Stimulated activated CD8-positive, alpha-beta memory T cell treated with anti-CD3 and anti-CD28 coated beads, Interleukin-4, amount 100 ng/mL, for 1 hour (primary cell): ENCODE measurements around the gene GXYLT2.
"Not testable (repeated sequence)": the region's sequence is repeated elsewhere in the genome, so short reads cannot be mapped to it uniquely, and the experiment has no call there.

Source experiments
- DNase-seq, 2 donors: peaks; one replicate each; pipeline ENCODE4 v3.0.0-alpha.2; 2020; ENCODE audit warnings: low read depth in 2 of 2, low spot score in 1 of 2

The GXYLT2 gene

DNA sequence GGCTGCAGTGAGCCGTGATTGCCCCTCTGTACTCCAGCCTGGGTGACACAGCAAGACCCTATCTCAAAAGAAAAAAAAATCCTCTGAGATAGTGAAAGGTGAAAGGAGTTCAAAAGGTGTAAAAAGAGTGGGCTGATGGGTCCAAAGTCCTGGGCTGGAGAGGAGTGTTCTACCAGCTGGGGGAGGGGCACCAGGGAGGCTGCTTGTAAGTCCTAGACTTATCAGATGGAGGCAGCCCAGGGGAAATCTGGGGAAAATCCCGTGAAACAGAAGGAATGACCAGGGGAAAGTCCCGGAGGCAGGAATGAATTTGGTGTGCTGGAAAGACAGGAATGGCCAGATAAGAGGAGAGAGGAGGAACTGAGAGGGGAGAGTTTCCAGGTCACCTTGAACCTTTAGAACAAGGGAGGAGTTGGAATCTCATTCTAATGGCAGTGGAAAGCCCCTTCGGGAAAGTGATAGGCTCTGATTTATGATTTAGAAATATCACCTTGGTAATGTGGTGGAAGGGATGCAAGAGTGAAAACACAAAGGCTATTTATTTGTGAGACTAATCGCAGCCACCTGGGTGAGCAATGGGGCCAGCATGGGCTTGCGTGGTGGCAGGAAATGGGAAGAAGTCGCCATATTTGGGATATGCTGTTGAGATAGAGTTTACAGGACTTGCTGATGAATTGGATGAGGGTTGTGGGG, 85.3 kb downstream of the GXYLT2 start:
- no peak for DNase-seq

DNA sequence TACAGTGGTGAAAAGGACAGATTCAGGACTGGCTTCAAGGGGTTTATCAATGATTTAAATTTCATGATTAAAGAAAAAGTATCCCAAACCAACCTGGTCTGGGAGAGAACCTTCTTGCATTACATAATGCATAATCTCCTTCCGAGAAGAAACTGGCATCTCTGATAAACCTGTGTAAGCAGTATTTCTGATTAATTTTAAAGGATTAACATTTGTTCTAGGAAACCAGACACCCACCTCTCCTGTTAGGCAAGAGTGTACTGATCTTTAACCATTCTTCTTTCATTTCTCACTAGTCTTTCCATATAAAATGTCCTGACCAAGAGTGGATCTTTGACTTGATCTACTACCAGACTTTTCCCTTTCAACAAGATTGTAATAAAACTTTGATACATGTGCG, 85.9 kb downstream of the GXYLT2 start:
- DNase-seq: no peak

DNA sequence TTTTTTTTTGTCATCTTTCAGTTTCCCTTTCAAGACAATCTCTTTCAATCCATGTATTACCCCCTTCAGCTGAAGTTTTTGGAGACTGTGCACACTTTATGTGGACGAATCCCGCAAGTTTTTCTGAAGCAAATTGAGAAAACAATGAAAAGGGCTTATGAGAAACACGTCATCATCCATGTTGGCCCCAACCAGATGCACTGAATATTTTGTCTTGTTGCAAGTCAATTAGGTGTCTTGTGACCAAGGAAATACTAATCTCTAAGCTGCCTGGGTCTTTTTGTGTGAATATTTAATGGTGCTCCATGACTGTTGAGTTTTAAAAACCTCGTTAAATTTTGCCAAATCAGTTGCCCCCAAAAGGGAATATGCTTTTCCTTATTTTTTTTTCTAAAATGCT, 87.1 kb downstream of the GXYLT2 start:
- no peak for DNase-seq

DNA sequence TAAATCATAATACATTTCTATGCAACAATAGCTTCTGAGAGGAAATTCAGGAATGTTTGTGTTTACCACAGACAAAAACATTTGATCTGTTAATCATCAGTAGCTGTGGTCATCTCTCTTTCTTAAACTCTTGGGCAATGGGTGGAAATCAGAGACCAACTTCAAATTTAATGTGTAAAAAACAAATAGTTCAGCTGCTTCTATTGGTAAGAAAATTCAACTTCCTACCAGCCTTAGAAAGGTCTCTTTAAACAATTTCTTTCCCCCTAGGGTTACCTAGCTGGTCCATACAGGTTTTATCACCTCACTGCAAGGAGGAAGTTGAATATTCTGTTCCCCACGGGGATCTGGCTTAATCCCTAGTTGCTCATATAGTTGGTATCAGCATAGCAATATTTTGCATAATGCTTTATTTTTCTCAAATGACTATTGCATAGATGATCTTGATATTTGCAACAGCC, 88.5 kb downstream of the GXYLT2 start:
- no peak for DNase-seq

DNA sequence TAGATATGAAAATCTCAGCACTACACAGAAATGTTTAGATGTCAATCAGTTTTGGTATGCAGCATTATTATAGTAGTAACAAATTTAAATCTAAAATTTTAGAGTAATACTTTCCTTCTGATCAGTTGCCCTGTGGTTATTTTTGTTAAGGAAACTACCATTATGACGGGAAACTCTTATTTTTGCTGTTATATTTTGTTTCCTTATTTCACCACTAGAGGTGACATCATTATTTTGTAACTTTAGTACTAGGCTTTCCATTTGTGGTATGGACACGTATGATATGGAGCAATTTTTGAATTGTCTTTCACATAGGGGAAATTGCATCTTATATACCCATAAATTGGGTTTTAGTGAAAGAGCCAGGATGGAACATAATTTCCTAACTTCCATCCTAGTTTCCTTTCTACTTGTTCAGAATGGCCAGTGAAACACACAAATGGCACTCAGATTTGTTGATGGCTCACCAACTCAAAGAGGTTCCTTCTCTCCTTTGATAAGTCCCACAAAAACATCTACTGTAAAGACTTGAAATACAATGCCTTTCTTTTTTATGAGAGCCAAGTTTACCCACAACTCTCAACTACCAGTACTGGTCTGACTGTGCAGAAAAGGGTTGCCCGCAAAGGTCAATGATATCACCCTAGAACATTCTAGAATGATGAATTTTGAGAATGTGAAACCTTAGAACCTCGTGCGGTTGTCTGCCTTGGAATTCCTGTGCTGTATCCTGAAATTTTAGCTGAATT, 89.4 kb downstream of the GXYLT2 start:
- DNase-seq: no peak

DNA sequence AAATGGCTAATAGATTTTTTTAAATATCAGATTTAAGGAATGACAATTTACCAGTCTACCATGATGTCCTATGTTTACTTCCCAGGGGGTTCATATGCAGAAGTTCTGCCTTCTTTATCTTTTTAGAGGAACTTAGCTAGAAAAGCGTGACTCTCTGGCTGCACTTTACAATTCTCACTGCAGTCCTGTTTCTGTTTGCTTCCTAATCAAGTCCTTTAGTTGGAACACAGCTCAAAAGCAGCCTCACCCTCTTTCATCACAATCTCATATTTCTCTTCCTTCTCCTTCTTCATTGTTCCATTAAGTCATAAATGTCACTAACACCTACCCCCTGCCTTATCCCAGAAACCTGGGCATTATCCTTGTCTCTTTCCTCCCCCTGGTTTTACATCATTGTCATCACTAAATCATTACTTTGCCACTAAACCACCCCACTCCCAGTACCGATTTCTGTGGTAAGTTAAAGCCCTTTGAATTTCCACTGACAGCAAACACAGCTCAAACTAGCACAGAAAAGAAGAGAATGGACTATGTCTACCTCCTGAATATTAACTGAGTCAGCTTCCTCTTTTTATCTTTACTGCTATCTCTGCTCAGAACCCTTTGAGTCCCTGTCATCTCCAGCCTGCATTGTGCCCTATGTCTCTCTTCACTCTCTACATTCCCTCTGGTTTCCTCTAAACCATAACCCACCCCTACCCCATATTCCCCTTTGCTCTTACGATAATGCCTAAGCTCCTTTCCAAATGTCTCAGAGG, 94.9 kb downstream of the GXYLT2 start:
- DNase-seq: no peak

DNA sequence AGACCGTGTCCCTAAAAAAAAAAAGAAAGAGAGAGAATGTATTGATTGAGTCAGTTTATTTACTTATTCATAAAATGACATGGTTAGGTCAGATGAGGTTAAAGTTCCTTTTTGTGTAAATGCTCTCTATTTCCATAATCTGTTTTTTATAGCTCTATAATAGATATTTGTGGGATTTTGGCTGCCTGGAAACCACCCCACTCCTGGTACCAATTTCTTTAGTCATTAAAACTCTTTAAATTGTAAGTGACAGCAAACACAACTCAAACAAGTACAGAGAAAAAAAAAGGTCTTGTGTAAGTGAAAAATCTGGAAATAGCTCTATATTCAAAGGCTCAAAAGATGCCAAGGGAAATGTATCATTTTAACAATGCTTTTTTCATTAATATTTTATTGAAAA, 97.7 kb downstream of the GXYLT2 start:
- no peak for DNase-seq

DNA sequence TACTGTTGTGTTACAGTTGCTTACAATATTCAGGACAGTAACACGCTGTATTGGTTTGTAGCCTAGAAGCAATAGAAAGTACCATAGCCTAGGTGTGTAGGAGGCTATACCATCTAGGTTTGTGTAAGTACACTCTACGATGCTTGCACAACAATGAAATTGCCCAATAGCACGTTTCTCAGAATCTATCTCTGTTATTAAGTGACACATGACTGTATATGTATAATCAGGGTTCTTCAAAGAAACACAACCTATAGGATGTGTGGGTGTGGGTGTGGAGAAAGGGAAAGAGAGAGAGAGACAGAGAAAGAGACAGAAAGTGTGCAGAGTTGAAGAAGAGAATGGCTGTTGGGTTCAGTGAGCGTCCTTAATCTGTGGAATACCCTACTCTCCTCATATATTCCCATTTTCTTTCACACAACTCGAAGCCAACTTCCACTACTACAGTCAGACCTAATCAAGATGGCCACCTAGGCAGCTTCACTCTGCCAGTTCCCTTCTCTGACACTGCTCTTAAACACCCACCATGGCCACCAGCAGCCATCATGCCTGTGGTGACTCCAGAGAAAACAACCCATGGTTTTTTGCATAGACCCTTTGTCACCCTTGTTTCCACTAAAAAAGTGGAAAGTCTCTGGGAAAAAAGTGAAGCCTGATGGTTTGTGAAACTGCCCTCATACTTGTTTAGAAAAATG, 103.0 kb downstream of the GXYLT2 start:
- no peak for DNase-seq

DNA sequence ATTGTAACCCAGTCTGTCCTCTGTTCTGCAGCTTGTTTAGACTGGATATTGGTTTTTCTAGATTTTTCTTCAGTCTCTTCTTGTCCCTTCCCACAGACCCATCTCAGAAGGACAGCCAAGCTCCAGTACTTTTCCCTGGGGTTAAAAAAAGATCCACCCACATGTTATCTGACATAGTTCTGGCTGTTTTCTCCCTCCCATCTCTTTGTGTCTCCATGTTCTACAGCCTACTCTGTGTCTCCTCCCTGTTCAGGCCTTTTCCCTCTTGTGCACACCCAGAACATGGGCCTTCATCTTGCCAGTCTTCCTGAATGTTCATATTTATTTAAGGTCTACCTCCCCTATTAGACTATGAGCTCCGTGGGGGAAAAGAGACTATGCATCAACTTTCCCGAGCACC, 103.7 kb downstream of the GXYLT2 start:
- DNase-seq: no peak

DNA sequence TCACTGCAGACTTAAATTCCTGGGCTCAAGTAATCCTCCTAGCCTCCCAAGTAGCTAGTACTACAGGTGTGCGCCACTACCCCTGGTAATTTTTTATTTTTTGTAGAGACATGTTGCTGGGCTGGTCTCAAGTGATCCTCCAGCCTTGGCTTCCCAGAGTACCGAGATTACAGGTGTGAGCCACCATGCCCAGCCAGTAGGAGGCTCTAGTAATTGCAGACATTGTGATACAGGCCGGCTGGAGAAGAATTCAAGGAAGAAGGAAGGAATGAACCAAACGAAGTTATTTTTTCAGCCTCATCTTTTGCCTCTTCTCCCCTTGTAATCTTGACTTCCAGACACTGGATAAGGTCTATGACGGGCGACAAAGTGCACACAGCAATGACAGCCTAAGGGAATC, 105.5 kb downstream of the GXYLT2 start:
- DNase-seq: no peak

DNA sequence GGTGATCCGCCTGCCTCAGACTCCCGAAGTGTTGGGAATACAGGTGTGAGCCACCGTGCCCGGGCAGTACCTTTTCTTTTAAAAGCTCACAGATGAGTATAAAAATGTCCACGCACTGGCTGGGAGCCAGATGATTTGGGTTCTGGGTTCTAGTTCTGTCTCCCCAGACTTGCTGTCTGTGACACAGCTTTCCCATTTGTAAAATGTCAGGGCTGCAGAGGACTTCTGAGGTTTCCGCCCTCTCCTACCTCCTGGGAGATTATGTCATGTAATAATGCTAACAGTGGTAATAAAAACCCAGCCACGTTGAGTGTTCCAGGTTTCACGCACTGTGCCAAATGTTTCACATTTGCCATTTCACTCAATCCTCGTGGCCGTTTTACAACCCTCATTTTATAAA, 107.5 kb downstream of the GXYLT2 start:
- no peak for DNase-seq

DNA sequence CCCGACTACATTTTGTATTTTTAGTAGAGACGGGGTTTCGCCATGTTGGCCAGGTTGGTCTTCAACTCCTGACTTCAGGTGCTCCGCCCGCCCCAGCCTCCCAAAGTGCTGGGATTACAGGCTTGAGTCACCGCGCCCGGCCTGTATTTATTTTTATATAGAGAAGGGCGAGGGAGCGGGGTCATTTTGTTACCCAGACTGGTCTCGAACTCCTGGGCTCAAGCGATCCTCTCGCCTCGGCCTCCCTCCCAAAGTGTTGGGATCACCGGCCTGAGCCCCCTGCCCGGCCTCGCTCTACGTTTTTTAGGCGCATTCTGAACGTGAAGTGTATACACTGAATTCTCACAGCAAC, 108.3 kb downstream of the GXYLT2 start:
- no peak for DNase-seq

DNA sequence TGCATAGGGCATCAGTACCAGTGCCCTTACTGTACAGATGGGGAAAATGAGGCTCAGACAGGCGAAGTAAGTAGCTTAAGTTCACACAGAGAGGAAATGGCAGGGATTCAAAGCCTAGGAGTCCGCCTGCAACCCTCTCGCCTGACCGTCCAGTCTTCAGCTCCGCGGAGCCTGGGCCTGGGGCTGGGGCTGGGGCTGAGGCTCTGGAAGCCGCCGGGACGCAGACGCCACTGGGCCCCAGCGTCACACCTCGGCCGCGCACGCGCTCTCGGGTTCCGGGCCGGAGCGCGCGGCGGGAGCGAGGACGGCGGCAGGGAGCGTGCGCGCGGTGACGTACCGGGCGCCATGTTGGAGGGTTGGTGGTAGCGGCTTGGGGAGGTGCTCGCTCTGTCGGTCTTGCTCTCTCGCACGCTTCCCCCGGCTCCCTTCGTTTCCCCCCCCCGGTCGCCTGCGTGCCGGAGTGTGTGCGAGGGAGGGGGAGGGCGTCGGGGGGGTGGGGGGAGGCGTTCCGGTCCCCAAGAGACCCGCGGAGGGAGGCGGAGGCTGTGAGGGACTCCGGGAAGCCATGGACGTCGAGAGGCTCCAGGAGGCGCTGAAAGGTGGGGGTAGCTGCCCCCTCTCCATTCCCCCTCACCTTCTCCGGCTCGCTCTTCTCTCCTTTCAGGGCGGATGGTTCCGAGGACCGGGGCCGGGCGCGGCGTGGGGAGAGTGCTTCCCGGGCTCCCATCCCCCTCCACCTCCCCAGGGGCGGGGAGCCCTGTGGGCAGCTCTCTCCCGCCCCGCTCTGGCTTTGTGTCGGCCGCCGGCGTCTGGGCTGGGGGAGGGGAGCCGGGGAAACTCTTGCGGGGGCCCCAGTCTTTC, 108.9 kb downstream of the GXYLT2 start, which contains the start of gene PPP4R2:
TSS of gene PPP4R2 (plus strand) at position 339 of the 861 bp plus-strand sequence. CDS start at position 566, 227 bp downstream.
- peak; percentile 70 to 80 for DNase-seq

DNA sequence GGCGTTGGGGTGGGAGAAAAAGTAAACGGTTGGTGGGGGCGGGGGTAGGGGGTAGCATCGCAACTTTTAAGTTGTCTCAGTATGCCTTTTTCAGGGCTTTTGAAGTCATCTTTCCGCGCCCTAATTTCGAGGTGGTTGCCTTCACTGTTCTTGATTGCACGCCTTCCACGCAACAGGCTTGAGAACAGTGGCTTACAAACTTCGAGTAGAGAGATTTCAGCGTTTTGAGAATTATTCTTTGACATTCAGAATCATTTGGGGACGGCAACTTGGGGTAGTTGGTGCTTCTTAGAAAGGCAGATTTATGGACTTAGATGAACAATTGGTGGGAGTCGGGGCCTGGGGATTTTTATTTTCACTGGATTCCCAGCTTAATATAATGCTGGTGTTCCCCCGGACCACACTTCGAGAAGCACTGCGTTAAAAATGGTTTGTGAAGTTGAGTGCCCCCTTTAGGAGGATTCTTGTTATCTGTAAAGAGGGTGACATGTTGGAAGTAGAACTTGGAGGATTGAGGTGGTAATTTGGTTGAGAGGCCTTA, 109.6 kb downstream of the GXYLT2 start:
- DNase-seq: peak in 1 of 2 donors; percentile 1

DNA sequence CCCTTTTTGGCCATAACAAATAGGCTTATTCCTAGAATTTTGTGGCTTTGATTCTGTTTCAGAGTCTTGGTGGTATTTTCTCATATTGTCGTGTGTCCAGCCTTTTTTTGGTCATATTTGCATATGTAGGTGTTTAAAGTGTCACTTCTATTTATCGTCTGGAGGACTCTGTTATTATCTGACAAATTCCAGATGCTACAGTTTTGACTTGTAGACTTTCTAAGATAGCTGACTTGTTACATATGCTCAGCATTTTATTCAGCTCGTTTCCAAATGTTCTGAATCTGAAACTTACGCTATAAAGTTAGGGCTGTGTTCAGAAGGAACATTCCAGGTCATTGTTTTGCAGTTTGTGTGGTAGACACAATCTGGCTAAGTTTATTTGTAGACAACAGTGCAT, 110.6 kb downstream of the GXYLT2 start:
- DNase-seq: no peak

DNA sequence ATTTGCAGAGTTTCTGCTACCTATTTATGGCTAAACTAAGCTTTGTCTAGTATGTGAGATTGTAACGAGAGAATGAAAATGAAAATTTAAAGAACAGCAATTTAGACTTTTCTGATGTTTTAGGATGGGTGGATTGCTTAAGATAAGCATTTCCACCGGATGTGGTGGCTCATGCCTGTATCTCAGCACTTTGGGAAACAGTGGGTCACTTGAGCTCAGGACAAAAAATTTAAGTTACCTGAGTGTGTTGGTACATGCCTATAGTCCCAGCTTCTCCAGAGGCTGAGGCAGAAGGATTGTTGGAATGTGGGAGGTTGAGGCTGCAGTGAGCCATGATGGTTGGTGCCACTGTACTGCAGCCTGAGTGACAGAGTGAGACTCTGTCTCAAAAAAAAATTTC, 112.1 kb downstream of the GXYLT2 start:
- DNase-seq: no peak

DNA sequence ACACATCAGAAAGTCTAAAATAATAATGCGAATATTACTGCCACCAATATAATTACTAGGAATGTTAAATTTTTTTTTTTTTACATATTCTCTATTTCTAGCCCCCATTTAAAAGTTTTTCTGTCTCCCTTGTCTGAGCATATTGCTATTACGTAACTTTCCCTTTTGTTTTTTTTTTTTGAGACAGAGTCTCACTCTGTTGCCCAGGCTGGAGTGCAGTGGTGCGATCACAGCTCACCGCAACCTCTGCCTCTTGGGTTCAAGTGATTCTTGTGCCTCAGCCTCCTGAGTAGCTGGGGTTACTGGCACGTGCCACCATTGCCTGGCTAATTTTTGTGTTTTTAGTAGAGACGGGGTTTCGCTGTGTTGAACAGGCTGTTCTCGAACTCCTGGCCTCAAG, 115.2 kb downstream of the GXYLT2 start:
- DNase-seq: not testable (repeated sequence)

DNA sequence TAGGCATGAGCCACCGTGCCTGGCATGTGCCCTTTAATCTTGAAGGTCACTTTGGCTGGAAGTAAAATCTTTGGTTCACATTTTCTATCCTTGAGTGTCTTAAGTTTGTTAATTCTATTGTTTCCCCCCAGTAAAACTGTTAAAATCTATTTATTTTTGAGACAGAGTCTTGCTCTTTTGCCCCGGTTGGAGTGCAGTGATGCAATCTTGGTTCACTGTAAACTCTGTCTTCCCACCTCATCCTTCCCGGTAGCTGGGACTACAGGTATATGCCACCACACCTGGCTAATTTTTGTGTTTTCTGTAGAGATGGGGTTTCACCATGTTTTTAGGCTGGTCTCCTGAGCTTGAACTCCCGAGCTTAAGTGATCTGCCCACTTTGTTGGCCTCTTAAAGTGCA, 116.5 kb downstream of the GXYLT2 start:
- DNase-seq: no peak

DNA sequence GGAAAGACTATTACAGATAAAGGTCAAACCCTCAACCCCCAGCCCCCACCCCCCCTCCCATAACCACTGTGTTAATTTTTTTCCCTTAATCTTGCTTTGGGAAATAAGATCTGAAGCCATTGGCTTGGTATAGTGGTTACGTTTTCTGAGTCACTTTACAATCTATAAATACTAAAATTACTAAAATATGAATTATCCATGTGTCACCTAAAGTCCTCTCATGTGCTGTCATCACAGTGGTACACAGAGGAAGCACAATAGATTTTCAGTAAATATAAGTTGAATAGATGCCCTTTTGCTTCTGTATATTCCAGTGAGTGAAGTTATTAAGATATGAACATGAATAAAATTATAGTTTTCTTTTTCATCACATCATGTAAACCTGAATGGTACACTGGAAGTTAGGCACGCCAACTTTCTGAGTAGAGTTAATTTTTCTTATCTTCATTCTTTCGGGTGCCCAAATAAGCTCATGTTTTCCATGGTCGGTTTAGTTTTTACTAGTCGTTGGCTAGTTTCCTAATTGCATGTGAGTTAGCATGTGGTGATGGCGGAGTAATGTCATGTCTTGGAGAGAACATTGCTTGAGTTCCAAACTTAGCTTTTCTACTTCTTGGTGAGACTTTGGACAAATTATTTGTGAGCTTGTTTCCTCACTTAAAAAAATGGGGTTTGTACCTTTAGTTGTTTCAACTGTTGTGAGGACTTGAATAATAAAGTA, 120.3 kb downstream of the GXYLT2 start:
- no peak for DNase-seq

DNA sequence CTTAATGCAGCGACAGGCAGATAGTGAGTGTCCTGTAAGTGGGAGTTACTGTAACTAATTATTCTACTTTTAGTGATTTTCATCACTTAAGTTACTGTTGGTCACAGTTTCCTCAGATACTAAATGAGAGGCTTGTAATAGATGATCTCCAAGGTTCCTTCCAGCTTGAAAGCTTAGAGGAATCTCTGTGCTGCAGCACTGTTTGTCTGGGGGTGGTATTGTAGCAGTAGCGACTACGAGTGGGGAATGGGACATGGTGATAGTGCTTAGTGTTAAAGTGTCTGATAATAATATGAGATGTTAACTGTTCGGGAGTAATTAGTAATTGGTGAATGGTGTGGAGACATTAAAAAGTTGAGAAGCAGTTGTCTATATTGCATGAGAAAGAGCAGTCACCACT, 121.2 kb downstream of the GXYLT2 start:
- DNase-seq: no peak
